GM19438 (cell line): Measurements from ENCODE around the gene CXCL12.

Experiments
- ATAC-seq: cut with Tn5 transposase; IDR thresholded peaks from one replicate; pipeline ENCODE4 v1.9.1; 2021; ENCODE audit warnings: low read depth; ENCODE audit not compliant: unreplicated experiment

CXCL12 gene

DNA sequence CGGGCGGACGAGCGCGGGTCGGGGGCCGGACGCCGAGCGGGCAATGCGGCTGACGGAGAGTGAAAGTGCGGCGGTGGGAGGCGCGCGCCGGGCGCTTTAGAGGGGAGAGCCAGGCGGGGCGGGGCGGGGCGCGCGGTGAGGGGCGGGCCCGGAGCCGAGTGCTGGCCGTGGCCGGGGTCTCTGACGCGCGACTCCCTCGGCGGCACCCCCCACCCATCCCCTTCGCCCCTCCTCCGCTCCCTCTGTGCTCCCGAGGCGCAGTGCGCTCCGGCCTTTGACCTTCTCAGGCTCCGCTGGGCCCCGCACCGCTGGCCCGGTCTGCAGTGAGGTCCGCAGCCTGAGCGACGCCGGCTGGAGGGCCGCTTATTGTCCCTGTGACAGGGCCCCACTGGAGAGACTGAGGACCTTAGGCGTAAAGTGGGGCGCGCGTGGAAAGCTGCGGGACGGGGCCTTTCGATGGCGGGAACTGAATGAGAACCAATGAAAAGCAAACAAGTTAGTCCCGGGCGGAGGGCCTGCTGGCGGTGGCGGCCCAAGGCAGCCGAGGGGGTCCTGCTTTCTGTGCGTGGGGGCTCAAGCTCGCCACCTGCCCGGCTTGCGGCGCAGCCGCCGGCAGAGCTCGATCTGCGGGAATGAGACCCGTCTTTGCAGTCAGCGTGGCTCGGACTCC, at the start of gene CXCL12:
CXCL12 (minus strand) TSS at position 72 of the 670 bp plus-strand sequence. CDS start 92 bp downstream, outside the sequence.
- no peak for ATAC-seq

- ATAC-seq, result no peak
These were observed 42.6 kb upstream of the CXCL12 start for GRCh38 chr10:44427479-44427878.

DNA sequence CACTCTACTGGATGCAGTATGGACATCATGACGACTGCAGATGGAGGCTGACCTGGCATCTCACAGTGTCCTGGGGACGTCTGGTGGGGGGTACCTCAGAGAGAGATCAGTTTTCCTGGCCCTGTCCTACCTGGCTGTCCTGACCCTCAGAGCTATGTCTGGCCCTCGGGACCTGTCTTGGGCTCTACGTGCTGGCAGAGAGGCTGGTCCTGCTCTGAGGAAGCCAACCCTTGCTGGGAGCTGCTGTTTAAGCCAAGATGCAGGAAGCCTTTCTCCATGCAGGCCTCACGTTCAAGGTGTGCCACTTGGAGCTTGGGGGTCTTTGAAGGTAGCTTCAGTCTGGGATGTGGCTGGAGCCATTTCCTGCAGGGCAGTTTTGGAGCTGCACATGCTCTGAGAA, 42.1 kb upstream of the CXCL12 start:
- ATAC-seq, result no peak

DNA sequence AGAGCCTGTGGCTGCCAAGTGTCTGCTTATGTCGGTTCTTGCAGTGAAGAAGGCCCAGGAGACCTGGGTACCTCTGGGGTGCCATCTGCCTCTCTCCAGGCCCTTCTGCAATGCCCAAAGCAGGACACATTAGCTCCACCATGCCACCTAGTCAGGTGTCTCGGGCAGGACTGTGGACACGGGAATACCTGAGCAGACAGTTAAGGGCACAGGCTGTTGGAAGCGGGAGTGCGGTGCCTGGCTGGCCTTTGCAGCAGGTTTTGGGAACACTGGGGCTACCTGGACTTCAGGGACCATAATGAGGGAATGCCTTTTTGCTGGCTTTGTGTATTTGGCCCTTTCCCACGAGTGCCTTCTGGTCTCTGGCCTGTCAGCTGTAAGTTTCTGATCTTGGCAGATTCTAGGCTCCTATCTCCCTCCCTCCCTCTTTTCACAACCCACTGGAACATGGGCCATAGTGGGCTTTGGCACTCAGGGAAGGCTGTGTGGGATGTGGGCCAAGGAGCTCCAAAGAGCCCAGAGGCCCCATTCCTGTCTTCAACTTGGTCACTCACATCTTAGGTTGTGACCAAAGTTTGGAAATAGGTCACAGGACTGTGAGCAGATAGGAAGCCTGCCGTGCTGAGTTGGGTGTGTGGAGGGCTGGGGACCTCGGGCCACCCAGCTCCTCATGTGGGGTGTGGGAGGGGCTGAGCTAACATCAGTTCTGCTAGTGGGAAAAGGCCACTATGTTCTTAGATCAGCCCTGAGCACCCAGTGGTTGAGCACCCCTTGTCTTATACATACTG, 41.5 kb upstream of the CXCL12 start:
- ATAC-seq, result no peak

DNA sequence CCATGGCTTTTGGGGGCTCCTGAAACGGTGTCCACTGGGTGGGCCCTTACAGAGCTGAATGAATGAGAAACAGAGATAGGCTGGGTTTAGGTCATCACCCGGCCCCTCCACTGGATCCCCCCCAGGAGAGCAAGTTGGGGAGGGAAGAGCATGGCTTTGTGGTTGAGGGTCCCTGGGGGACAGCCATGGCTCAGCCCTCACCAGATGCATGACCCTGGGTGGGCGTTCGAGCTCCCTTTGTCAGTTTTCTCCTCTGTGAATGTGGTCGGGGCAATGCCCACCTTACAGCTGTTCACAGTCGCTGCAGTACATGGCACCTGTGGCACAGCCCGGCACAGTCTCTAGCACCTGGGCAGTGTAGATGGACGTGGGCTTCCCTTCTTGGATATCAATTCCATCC, 40.6 kb upstream of the CXCL12 start:
- ATAC-seq, result no peak

DNA sequence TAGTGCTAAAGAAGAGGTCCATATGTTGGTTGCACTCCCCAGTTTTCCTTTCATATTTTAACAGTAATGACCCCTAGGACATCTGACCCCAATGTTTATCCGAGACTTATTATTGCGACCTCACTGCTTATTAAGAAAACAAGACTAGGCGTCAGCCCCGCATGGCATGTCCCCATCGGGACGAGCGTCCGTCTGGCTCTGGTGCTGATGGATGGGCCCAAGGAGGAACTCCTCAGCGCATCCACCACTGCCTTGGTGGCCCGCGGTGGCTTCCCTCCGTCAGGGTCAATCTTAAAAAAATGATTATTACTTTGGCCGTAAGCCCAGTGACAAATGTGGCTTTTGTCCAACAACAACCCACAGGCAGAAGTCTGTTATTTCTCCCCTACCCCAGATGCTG, 40.1 kb upstream of the CXCL12 start:
- no peak for ATAC-seq

- no peak for ATAC-seq
These were observed 39.4 kb upstream of the CXCL12 start for GRCh38 chr10:44424298-44424697.

- no peak for ATAC-seq
These were observed 37.7 kb upstream of the CXCL12 start for GRCh38 chr10:44422570-44423101.

DNA sequence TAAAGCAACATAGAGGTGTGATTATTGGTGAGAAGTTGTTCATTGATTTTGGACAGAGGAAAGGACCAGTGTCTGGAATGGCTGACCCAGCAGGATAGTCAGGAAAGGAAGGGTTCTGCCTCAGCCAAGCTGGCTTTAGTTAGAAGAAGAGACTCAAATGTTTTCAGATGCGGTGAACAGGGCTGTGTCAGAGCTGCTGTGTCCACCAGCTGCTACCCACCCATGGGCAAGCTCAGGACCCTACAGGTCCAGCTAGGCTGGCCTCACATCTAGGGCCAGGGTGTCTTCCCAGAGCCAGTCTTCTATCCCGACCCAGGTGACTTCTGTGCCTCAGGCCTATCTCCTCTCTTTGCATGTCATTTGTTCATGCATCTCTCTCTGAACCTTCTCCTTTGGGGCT, 37.3 kb upstream of the CXCL12 start:
- no peak for ATAC-seq

DNA sequence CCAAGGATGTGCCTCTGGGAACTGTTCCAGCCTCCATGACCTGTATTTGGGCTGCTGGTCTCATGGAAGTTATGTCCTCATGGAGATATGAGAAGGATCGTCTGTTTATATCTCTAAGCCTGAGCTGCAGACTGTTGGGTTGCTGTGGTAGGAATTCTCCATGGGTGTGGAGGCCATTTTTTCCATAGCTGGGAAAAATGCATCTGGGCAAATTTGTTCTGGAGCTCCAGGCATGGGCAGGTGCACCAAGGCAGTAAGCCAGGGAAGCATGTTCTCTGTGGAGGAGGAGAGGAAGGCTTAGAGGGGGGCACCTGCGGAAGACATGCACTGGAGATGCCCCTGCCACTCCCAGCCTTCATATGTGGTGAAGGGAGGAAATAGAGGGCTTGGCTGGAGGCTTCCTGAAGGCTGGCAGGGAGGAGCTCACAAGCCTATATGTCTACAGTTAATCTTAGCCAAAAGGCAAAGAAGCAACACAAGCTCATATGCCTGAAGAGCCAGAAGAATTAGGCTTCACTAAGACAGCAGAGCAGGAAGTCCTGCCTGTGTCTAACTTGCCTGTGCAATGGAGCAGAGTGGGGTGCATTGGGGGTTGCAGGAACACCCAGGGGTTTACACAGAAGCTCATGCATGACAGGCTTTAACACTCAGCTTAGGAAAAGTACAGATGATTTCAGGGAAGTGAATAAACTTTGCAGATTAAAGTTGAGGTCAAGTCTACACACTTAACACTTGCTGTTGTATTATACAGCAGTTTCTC, 35.1 kb upstream of the CXCL12 start:
- ATAC-seq, result no peak

DNA sequence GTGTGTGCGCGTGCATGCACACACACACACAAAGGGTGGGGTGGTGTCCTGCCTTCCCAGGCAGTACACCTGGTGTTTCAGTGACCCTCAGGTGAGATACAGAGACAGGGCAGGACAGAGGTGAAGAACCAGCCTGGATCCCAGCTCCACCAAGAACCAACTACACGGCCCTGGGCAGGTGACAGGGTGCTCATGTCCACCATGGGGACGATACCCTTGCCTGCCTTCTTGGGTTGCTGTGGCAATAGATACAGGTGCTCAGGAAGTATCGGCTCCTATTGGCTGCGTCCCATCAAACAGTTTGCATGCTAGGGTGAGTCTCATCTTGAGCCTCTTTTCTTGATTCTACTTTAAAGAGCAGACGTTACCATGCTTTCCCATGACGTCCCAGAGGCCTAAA, 33.7 kb upstream of the CXCL12 start:
- no peak for ATAC-seq

- no peak for ATAC-seq
These were observed 32.9 kb upstream of the CXCL12 start for GRCh38 chr10:44417761-44418160.

GRCh38 chr10:44416936-44417335, 32.0 kb upstream of the CXCL12 start:
- no peak for ATAC-seq

DNA sequence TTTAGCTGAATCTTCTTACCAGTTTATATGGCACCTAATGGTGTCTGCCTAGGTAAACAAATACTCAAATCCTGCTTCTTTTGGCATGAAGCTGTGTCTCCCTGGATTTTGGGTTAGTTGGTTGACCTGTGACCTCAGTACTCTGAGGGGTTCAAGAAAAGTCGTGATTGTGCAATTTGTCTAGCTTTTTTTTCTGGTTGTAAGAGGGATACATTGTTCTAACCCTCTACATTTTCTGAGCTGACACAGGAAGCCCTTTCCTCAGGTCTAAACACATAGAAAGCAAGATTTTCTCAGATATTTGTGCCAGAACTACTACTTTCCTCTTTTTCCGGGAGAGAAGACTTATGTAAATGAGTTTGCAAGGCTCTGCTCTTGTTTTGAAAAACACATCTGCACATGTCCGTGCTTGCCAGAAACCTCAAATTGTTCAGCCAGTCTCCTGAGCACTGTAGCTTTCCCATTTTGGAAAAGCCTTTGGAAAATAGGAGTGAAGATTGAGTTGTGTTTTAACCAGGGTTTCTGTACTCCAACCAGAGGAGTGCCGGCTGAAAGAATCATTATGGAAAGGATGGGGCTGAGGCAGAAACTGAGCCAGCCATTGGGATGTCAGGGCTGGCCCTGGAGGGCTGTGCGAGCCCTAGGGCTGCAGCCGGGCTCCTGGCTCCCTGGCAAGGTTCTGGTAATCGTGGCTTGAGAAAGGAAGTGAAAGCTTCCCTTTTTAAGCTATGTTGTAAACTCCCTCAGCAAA, 31.3 kb upstream of the CXCL12 start:
- ATAC-seq, result no peak

DNA sequence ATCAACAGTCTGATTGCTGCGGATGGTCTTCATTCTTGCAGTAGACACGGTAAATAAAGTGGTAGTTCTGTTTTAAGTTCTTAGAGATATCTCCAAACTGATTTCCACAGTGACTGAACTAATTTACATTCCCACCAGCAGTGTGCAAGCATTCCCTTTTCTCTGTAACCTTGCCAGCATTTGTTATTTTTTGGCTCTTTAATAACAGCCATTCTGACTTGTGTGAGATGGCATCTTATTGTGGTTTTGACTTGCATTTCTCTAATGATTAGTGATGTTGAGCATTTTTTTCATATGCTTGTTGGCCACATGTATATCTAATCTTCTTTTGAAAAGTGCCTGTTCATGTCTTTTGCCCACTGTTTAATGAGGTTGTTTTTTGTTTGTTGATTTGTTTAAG, 30.2 kb upstream of the CXCL12 start:
- no peak for ATAC-seq

- no peak for ATAC-seq
These were observed 28.5 kb upstream of the CXCL12 start for GRCh38 chr10:44413416-44413815.

- ATAC-seq, result no peak
These were observed 26.4 kb upstream of the CXCL12 start for GRCh38 chr10:44411251-44411650.

DNA sequence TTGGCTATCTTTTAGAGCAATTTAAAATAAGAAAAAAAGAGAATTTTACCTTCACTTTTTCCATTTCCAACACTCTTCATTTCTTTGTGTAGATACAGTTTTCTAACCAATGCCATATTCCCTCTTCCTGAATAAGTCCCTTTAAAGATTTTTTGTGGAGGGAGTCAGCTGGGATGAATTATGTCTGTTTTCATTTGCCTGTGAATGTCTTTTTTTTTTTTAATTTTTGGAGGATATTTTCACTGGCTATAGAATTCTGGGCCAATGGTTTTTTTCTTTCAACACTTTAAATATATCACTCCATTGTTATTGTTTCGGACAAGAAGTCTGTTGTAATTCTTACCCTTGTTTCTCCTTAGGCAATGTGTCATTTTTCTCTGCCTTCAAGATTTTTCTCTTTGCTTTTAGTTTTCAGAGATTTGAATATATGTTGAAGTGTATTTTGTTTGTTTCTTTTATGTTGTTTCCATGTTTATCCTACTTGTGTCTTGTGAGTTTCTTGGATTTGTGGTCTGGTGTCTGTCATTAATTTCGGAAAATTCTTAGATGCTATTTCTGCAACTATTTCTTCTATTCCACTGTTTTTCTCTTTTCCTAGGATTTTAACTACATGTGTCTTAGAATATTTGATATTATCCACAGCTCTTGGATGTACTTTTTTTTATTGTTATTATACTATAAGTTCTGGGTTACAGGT, 20.0 kb upstream of the CXCL12 start:
- no peak for ATAC-seq

GRCh38 chr10:44402465-44403195, 17.7 kb upstream of the CXCL12 start:
- ATAC-seq, result no peak
